Upper lobe of left lung (tissue), 4 donors: Measurements from ENCODE around the gene KLC1.

Experiments used
- CTCF ChIP-seq, 6 experiments: fragments of 450-650 bp in 4 of 6; fragments of 200-600 bp in 2 of 6; sonication (generic) in 2 of 6; IDR thresholded peaks; one replicate each; pipeline ENCODE4 v1.5.1; 2016 to 2019; ENCODE audit warnings: antibody characterized with exemption in 6 of 6
- EP300 ChIP-seq, 4 donors: sonication (generic); formaldehyde crosslinking; IDR thresholded peaks; one replicate each; pipeline ENCODE4 v1.5.1; 2017; ENCODE audit warnings: antibody characterized with exemption in 4 of 4, control low read depth in 2 of 4
- POLR2A ChIP-seq, 4 donors: fragments of 450-650 bp; IDR thresholded peaks; one replicate each; pipeline ENCODE4 v1.5.1; 2016 to 2017; ENCODE audit warnings: antibody characterized with exemption in 4 of 4, mild to moderate bottlenecking in 2 of 4

- TF ChIP-seq CTCF (IDR thresholded peaks at IDR 0.05) (no peak), EP300 (IDR thresholded peaks at IDR 0.05) (no peak), POLR2A (IDR thresholded peaks at IDR 0.05) (no peak)
Measured at GRCh38 chr14:103607822-103608221, 21.2 kb upstream of the KLC1 start.
